ENCODE data around the gene HCRT. TPM values are rescaled to one million over a fixed set of nuclear protein-coding genes. Genes with fewer than 3 reads are reported as not detected.
"Not testable (repeated sequence)": the region's sequence is repeated elsewhere in the genome, so short reads cannot be mapped to it uniquely, and the experiment has no call there.

HCRT gene
- total RNA-seq, 2 experiments from 2014 or later, result not detected

GRCh38 chr17:42159796-42160530 is 25.3 kb downstream of the HCRT start:
- H3K4me3 Mint-ChIP-seq, result no peak overlapping the region

GRCh38 chr17:42155614-42156045 is 29.6 kb downstream of the HCRT start:
- intact Hi-C loops (cut with DNase I, micrococcal nuclease), result loop anchor here (1.0 to 2.0 kb wide), 12 partner anchors 26 to 381 kb away; partner anchors contain the start of genes DHX58 (in 2 of the 2), CNP (in 1 of the 2), DNAJC7 (in 1 of the 2) and GHDC (in 1 of the 2)
- CTCF ChIA-PET, result interaction anchor here (0.7 to 0.9 kb wide), 2 partner anchors 140 to 251 kb away, joined by 3 read pairs; no protein-coding TSS in a partner anchor

More at GRCh38 chr17:42159796-42160530, 25.3 kb downstream of the HCRT start:
- intact Hi-C loops (cut with DNase I, micrococcal nuclease), result no loop called here
- POLR2A ChIA-PET, result no interaction called here
- Mint-ChIP-seq H3K9me3 (ENCODE audit: low read depth) (no peaks in the 10 kb centered on the region), H3K36me3 (ENCODE audit: low read depth) (no peaks in the 10 kb centered on the region), H3K4me1 (peaks cover 7% of the 10 kb centered on the region), H3K27ac (no peak overlapping the region), H3K27me3 (no peaks in the 10 kb centered on the region)
- no peak for ATAC-seq
- CTCF ChIA-PET, result interaction anchor here (0.6 kb wide), 1 partner anchor 23 kb away, joined by 3 read pairs; no protein-coding TSS in a partner anchor
- no peak for DNase-seq

GRCh38 chr17:42153919-42154742 is 31.1 kb downstream of the HCRT start:
- ChIA-PET CTCF (interaction anchor here (0.6 to 1.1 kb wide), 7 partner anchors 21 to 224 kb away, joined by 3 to 7 read pairs (median 3); partner anchors contain the start of genes GHDC, NKIRAS2 and ODAD4), POLR2A (interaction anchor here (0.6 to 0.9 kb wide), 3 partner anchors 9 to 134 kb away, joined by 3 to 4 read pairs (median 3); partner anchors contain the start of gene NKIRAS2)
- intact Hi-C loops (cut with DNase I, micrococcal nuclease), result loop anchor here (2.0 kb wide), 1 partner anchor 41 kb away; the partner anchor contains the start of gene DHX58 (in 2 of the 2)
- peak overlapping the region; percentile 93 for H3K27ac Mint-ChIP-seq
- H3K27me3 Mint-ChIP-seq, result no peaks in the 10 kb centered on the region
- peaks cover 5% of the 10 kb centered on the region for H3K36me3 Mint-ChIP-seq (ENCODE audit: low read depth)
- peaks cover 31% of the 10 kb centered on the region for H3K4me1 Mint-ChIP-seq
- peak overlapping the region; percentile 97 for H3K4me3 Mint-ChIP-seq
- no peaks in the 10 kb centered on the region for H3K9me3 Mint-ChIP-seq (ENCODE audit: low read depth)
- DNase-seq (no peak), ATAC-seq (no peak)

More at GRCh38 chr17:42155614-42156045, 29.6 kb downstream of the HCRT start:
- Mint-ChIP-seq H3K9me3 (ENCODE audit: low read depth) (no peaks in the 10 kb centered on the region), H3K27me3 (no peaks in the 10 kb centered on the region), H3K4me3 (peak overlapping the region; percentile 97), H3K27ac (peak overlapping the region; percentile 62), H3K4me1 (peaks cover 31% of the 10 kb centered on the region), H3K36me3 (ENCODE audit: low read depth) (peaks cover 5% of the 10 kb centered on the region)
- no peak for DNase-seq
- POLR2A ChIA-PET, result no interaction called here
- ATAC-seq, result no peak

- ChIA-PET POLR2A (no interaction called here), CTCF (no interaction called here)
- H3K4me3 Mint-ChIP-seq, result no peak overlapping the region
- intact Hi-C loops (cut with DNase I, micrococcal nuclease), result no loop called here
- no peak for DNase-seq
- H3K4me1 Mint-ChIP-seq, result peaks cover 26% of the 10 kb centered on the region
- H3K9me3 Mint-ChIP-seq (ENCODE audit: low read depth), result no peaks in the 10 kb centered on the region
- no peaks in the 10 kb centered on the region for H3K27me3 Mint-ChIP-seq
- H3K27ac Mint-ChIP-seq, result peak overlapping the region; percentile 58
- no peak for ATAC-seq
- H3K36me3 Mint-ChIP-seq (ENCODE audit: low read depth), result peaks cover 22% of the 10 kb centered on the region
These were observed 38.2 kb downstream of the HCRT start for GRCh38 chr17:42146911-42147607.

GRCh38 chr17:42143138-42143537 is 42.1 kb downstream of the HCRT start:
- POLR2A ChIA-PET, result interaction anchor here (0.8 kb wide), 1 partner anchor 19 kb away, joined by 3 read pairs; no protein-coding TSS in a partner anchor

GRCh38 chr17:42142371-42142896 is 42.8 kb downstream of the HCRT start:
- Mint-ChIP-seq H3K4me1 (peaks cover 30% of the 10 kb centered on the region), H3K27ac (no peak overlapping the region), H3K27me3 (no peaks in the 10 kb centered on the region), H3K4me3 (no peak overlapping the region), H3K36me3 (ENCODE audit: low read depth) (peaks cover 28% of the 10 kb centered on the region), H3K9me3 (ENCODE audit: low read depth) (no peaks in the 10 kb centered on the region)
- POLR2A ChIA-PET, result interaction anchor here (0.8 kb wide), 1 partner anchor 18 kb away, joined by 3 read pairs; no protein-coding TSS in a partner anchor
- ATAC-seq, result no peak
- CTCF ChIA-PET, result interaction anchor here (1.5 kb wide), 1 partner anchor 9 kb away, joined by 4 read pairs; no protein-coding TSS in a partner anchor
- DNase-seq, result no peak
- intact Hi-C loops (cut with DNase I, micrococcal nuclease), result no loop called here

More at GRCh38 chr17:42143138-42143537, 42.1 kb downstream of the HCRT start:
- H3K9me3 Mint-ChIP-seq (ENCODE audit: low read depth); DNase-seq; H3K27ac Mint-ChIP-seq; H3K27me3 Mint-ChIP-seq; ATAC-seq; H3K4me3 Mint-ChIP-seq; intact Hi-C loops (cut with DNase I, micrococcal nuclease): not testable (repeated sequence)
- Mint-ChIP-seq H3K4me1 (peaks cover 26% of the 10 kb centered on the region), H3K36me3 (ENCODE audit: low read depth) (peaks cover 29% of the 10 kb centered on the region)
- CTCF ChIA-PET, result interaction anchor here (0.9 to 1.5 kb wide), 2 partner anchors 8 to 14 kb away, joined by 3 to 4 read pairs; no protein-coding TSS in a partner anchor

- ATAC-seq (no peak), DNase-seq (no peak)
- intact Hi-C loops (cut with DNase I, micrococcal nuclease), result no loop called here
- CTCF ChIA-PET, result interaction anchor here (0.7 to 1.5 kb wide), 2 partner anchors 10 to 81 kb away, joined by 3 to 4 read pairs; no protein-coding TSS in a partner anchor
- H3K36me3 Mint-ChIP-seq (ENCODE audit: low read depth), result peaks cover 19% of the 10 kb centered on the region
- H3K27me3 Mint-ChIP-seq, result no peaks in the 10 kb centered on the region
- no peak overlapping the region for H3K4me3 Mint-ChIP-seq
- peaks cover 33% of the 10 kb centered on the region for H3K4me1 Mint-ChIP-seq
- no peaks in the 10 kb centered on the region for H3K9me3 Mint-ChIP-seq (ENCODE audit: low read depth)
- POLR2A ChIA-PET, result no interaction called here
- no peak overlapping the region for H3K27ac Mint-ChIP-seq
These were observed 43.9 kb downstream of the HCRT start for GRCh38 chr17:42141382-42141781.

- H3K4me3 Mint-ChIP-seq; DNase-seq; H3K9me3 Mint-ChIP-seq (ENCODE audit: low read depth); ATAC-seq; H3K27ac Mint-ChIP-seq; H3K27me3 Mint-ChIP-seq; intact Hi-C loops (cut with DNase I, micrococcal nuclease); POLR2A ChIA-PET: not testable (repeated sequence)
- CTCF ChIA-PET, result interaction anchor here (0.6 to 1.1 kb wide), 2 partner anchors 117 to 182 kb away, joined by 3 read pairs; no protein-coding TSS in a partner anchor
- peaks cover 39% of the 10 kb centered on the region for H3K4me1 Mint-ChIP-seq
- H3K36me3 Mint-ChIP-seq (ENCODE audit: low read depth), result peaks cover 21% of the 10 kb centered on the region
These were observed 44.6 kb downstream of the HCRT start for GRCh38 chr17:42140690-42141089.

GRCh38 chr17:42138749-42139492 is 46.3 kb downstream of the HCRT start:
- ChIA-PET POLR2A (no interaction called here), CTCF (interaction anchor here (0.6 to 1.3 kb wide), 4 partner anchors 21 to 927 kb away, joined by 3 to 7 read pairs (median 4); no protein-coding TSS in a partner anchor)
- Mint-ChIP-seq H3K9me3 (ENCODE audit: low read depth) (no peaks in the 10 kb centered on the region), H3K4me3 (no peak overlapping the region), H3K27me3 (no peaks in the 10 kb centered on the region), H3K36me3 (ENCODE audit: low read depth) (peaks cover 19% of the 10 kb centered on the region), H3K27ac (no peak overlapping the region), H3K4me1 (peaks cover 48% of the 10 kb centered on the region)
- ATAC-seq (no peak), DNase-seq (no peak)
- intact Hi-C loops (cut with DNase I, micrococcal nuclease), result no loop called here

GRCh38 chr17:42136654-42137051 is 48.6 kb downstream of the HCRT start:
- peak overlapping the region; percentile 25 for H3K27ac Mint-ChIP-seq
- POLR2A ChIA-PET, result no interaction called here

More at GRCh38 chr17:42136654-42137051, 48.6 kb downstream of the HCRT start:
- H3K4me3 Mint-ChIP-seq, result no peak overlapping the region
- ATAC-seq (no peak), DNase-seq (no peak)
- no peaks in the 10 kb centered on the region for H3K27me3 Mint-ChIP-seq
- peaks cover 14% of the 10 kb centered on the region for H3K36me3 Mint-ChIP-seq (ENCODE audit: low read depth)
- H3K4me1 Mint-ChIP-seq, result peaks cover 59% of the 10 kb centered on the region
- intact Hi-C loops (cut with DNase I, micrococcal nuclease), result no loop called here
- no peaks in the 10 kb centered on the region for H3K9me3 Mint-ChIP-seq (ENCODE audit: low read depth)
- CTCF ChIA-PET, result interaction anchor here (0.6 to 1.5 kb wide), 6 partner anchors 24 to 384 kb away, joined by 3 to 8 read pairs (median 3); partner anchors contain the start of genes DHX58 and DNAJC7

Data from activated CD4-positive, alpha-beta T cell treated with anti-CD3 and anti-CD28 coated beads for 36 hours (primary cell).